RCC 7860 (cell line): Measurements from ENCODE around the gene TCTN1.
"Not testable (repeated sequence)": the region's sequence is repeated elsewhere in the genome, so short reads cannot be mapped to it uniquely, and the experiment has no call there.

Source experiments
- DNase-seq: peaks from one replicate; pipeline ENCODE4 v3.0.0-alpha.2; 2015; ENCODE audit warnings: low spot score
- FAIRE-seq: peaks from 2 replicates; lab custom pipeline; 2012; peaks lifted over from hg19 to GRCh38; lab: Jason Lieb, UNC

Gene TCTN1

DNA sequence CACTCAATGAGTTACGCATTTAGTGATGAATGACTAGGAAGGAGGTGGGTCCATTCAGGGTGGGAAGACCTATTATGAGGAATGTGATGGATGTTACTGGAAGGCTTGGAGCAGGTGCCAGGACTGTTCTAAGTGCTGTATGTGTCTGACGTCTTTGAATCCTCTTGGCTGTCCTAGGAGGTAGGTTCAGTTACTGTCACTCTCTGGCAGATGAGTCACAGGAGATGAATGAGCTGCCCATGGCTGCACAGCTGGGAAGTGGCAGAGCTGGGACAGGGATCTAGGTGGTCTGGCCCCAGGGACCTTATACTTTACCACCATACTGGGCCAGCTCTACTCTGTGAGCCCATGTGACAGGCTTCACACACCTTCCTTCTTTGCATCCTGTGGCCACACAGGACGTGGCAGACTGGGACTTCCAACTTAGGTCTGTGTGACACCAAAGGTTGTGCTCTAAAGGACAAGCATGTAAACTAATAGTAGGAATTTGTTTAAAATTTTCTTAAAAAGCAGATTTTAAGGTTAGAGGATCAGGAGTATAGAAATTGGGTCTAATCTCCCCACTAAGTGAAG lies 24.0 kb downstream of the TCTN1 start:
- FAIRE-seq (no peak), DNase-seq (no peak)

DNA sequence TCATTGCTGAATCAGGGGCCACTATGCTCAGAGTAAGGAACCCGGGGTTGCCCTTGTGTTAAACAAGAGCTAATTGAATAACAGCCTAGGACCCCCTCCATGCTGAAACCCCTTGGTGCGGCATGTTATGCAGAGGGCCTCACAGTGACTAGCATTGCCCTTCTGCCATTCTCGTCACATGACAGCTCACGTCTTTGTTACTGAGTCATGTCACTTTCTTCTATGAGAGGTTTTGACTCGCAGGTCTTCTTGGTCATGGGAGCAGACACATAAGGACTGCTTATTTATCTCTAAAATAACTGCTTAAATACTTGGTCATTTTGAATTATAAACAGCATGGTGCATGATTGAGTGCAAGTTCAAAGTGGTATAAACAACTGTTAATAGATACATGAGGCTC lies 24.9 kb downstream of the TCTN1 start:
- FAIRE-seq (no peak), DNase-seq (no peak)

DNA sequence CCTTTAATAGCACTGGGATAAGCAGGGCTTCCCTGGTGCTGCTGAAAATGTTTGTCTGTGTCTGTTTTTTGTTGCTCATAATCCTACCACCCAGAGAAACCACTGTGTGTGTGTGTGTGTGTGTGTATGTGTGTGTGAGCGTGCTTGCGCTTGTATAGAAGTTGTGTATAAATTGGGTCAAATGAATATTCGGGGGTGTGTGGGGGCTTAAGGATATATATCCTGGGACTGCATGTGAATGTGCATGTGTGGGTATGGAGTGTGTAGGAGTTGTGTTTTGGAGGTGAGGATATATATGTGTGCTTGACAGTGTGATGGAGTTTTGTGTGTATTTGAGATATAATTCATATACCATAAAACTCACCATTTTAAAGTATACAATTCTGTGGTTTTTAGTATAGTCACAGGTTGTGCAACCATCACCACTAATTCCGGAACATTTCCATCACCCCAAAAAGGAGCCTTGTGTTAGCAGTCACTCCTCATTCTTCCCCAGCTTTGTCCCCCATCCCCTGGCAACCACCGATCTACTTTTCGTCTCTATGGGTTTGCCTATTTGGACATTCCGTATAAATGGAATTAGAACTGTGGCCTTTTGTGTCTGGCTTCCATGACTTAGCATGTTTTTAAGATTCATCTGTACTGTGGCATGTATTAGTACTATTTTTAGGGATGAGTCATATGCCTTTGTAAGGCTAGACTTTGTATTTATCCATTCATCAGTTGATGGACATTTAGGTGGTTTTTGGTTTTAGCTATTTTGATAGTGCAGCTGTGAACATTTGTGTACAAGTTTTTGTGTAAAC lies 25.6 kb downstream of the TCTN1 start:
- no peak for FAIRE-seq
- DNase-seq, result no peak

DNA sequence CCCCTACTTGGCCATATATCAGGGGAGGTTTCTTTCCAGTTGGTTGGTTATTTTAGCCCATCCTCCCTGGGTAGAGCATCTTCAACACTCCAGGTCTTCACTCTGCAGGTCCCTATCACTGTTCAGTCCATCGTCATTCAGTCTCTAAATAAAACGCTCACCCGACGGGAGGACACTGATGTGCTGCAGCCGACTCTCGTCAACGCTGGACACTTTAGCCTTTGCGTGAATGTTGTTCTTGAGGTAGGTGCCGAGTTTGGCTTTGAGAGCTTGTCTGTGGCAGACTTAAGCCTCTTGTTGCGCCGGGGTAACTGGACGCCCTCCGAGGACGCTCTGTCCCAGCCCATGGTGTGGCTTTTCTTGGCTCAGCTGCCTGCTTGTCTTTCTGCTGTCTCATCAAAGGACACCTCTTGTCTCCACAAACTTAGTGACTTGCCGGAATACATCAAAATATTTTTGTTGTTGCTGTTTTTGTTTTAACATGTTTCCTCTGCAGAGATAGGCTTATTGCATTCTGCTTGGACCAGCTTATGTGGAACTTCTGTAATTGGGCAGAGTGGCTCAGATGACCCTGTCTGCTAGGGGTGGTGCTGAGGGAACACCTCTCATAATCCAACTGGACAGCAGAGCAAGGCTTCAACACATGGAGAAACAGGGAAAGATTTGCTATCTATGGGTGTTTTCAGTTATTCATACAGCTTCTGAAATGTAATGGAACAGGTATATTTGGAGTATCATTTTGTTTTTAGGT lies 26.5 kb downstream of the TCTN1 start:
- DNase-seq (no peak), FAIRE-seq (no peak)

DNA sequence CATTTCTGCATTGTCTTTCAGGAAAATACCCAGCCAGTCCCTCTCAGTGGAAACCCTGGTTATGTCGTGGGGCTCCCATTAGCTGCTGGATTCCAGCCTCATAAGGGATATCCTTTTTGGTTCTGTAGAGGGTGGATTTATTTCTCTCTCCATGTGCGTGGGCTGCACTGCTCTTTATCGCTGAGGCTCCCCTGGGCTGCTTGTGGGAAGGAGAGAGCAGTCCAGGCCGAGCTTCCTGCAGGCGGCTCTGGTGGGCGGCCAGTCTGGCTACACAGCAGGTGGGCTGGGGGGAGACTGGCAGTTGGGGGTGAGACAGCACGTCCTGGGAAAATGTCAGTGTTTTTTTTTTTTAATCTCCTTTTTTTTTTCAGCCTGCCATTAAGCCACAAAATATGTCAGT lies 27.6 kb downstream of the TCTN1 start:
- DNase-seq, result no peak
- no peak for FAIRE-seq

DNA sequence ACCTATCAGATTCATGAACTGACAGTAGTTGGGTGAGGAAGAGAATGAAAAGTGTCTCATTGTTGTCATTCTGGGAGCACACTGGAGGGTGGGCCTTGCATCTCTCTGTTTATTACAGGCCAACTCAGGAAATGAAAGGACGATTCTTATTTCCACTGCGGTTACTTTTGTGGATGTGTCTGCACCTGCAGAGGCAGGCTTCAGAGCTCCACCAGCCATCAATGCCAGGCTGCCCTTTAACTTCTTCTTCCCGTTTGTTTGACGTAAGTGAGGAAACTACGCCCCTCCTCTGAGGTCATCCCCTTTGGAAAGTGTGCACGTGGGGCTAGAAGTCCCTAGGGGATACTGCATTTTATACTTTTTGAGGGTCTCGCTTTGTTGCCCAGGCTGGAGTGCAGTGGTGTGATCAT lies 33.7 kb downstream of the TCTN1 start:
- DNase-seq (no peak), FAIRE-seq (no peak)

DNA sequence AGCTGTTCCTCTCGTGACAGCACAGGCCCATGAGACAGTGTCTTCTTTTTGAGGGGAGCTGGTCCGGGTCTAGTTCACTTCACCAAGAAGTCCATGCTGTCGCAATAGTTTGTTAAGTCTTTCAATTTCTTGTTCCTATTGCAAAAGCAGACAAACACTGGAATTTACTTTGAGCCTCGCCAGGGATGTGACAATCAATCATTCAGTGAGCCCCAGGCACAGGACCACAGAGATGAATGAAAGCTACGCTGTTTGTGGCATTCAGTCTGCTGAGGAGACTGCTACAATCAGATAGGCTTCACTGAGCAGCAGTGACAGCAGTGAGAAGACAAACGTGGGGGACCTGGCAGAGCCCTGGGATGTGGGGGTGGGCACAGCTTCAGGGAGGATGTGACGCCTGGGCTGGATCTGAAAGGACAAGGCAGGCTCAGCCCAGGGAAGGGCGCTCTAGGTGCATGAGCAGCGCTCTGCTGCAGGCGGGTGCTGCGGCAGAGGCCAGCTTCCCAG lies 35.5 kb downstream of the TCTN1 start:
- DNase-seq, result no peak
- no peak for FAIRE-seq

DNA sequence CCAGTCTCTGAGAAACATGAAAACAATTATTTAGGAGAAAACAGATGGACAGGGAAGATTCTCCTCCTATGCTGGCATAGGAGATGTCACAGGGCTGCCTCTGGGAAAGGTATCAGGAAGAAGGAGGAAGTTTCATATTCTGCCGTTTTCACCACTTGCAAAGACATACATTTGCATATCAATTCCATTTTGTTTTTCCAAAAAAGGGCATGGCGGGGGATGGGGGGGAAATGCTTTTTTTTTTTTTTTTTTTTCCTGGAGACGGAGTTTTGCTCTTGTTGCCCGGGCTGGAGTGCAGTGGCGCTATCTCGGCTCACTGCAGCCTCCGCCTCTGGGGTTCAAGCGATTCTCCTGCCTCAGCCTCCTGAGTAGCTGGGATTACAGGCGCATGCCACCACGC lies 40.3 kb downstream of the TCTN1 start:
- not testable (repeated sequence) for DNase-seq, FAIRE-seq

DNA sequence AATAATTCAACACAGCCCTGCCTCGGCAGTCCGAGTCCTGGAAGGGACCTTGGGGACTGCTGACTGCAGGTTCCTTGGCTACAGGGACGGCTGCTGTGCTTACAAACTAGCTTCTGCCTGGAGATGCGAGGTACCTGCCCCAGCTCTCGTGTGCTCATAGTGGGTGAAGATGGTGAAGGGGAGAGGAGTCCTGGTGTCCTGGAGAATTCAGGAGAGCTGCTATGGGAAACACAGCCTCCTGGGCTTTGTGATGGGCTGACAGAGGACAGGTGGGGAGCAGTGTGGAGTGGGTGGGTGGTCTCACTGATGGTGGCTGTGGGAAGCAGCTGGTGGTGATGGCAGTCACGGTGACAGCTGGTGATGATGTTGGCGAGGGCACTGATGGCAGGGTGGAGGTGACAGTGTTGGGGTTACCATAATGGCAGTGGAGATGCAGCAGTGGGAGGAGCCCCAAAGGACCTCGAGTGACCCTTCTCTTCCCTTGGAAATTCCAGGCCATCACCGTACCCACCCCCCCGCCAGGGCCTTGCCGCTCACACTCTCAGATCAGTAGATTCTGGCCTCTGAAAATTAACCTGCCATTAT lies 42.2 kb downstream of the TCTN1 start:
- FAIRE-seq, result no peak
- no peak for DNase-seq

DNA sequence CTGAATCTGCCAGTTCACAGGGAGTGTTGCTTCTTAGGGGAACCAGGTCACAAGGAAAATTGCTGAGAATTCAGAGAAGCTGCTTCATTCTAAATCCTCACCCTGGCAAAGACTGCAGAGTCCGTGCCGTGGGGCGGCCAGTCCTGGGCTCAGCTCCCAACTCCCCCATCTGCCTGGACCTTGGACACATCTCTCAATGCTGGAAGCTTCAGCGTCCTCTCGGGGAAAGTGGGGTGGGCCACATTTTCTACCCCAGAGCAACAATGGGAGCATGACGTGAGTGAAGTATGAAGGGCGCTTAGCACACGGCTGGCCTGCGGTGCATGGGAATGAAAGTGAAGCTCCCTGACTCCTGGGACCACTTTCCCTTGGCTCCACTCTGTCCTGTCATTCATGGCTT lies 43.8 kb downstream of the TCTN1 start:
- no peak for DNase-seq
- no peak for FAIRE-seq

DNA sequence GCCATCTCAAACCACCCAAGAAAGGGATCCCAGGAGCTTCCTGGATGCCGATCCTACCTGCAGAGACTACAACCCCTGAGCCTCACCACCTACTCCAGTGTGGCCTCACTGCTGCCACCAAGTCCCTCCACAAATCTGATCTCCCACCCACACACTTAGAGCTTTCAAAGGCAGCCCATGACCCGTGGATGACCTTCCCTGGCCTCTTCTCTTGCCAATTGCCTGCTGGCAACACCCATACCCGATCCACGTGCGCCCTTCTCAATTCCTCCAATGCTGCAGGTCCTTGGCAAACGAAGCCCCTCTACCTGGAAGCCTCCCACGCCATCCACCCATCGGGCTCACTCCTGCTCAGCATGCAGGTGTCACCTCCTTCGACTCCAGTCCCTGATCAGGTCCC lies 44.3 kb downstream of the TCTN1 start:
- DNase-seq (no peak), FAIRE-seq (no peak)

DNA sequence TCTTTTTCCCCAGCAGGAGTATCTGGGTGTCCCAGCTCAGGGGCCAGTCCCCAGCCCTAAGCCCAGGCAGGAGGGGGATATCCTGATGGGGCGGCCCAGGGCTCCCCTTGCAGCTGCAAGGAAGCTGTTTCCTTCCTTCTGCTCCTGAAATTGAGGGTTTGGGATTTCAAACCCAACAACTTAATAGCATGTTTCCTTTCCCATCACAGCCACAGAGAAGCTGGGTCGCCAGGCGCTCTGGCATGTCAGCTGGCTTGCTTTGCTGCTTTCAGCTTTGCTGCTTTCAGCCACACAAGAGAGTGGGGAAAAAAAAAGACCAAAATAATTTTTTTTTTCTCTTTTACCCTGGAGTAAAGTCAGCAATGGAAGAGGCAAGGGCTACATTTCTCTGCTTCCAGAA lies 44.9 kb downstream of the TCTN1 start:
- DNase-seq (no peak), FAIRE-seq (no peak)

DNA sequence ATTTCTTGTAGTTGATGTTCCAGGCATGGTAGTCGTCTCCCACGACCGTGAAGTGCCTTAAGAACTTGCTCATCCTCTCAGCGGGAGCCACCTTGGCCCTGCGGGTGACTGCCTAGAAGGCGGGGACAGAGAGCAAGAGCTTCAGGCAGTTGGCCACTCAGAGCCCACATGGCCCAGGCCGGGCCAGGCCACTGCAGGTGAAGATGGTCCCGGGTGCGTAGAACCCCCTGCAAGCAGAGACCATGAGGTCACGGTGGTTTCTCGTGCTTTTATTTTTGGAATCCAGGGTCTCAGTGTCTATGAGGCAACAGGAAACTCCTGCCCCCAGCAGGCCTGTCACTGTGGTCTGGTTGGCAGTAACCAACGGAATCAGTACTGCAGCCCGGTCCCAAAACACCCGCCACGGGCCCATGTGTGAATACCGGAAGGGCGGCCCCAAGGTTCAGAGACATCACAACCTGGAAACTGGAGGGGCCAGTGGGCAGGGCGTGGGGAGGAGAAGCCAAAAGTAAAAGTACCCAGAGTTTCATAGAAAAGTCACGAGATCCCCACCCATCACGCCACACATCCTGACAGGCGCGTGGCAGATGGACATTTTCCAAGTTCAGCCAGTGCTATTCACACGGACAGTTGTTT lies 47.5 kb downstream of the TCTN1 start:
- FAIRE-seq (no peak), DNase-seq (no peak)

DNA sequence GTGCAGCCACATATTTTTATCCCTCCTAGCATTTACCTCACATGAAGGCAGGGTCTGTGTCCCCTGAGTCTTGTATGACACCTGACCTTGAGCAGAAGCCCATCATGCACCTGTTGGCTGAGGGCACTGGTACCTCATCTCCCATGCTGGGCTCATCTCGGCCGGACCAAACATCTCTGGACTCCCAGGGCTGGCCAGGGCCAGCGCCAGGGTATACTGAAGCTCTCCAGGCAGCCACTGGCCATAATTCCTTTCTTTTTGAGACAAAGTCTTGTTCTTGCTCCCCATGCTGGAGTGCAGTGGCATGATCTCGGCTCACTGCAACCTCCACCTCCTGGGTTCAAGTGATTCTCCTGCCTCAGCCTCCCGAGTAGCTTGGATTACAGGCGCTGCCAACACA lies 53.0 kb downstream of the TCTN1 start:
- FAIRE-seq (no peak), DNase-seq (no peak)

DNA sequence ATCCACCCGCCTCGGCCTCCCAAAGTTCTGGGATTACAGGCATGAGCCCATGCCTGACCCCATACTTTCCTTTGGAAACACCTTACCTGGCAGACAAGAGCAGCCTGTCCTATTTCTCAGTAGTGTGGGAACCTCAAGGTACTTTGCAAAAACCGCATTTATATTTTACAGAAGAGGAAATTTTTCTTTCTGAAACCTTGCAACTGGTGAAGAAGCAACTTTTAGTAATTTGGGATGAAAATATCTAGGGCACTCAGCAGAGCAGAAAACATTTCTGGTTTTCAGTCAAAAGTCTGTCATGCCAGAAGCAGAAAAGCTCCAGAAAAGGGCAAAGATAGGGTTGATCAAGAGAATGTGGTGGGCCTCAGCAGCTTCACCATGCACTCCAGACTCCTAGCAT lies 53.7 kb downstream of the TCTN1 start:
- DNase-seq, result no peak
- FAIRE-seq, result no peak

DNA sequence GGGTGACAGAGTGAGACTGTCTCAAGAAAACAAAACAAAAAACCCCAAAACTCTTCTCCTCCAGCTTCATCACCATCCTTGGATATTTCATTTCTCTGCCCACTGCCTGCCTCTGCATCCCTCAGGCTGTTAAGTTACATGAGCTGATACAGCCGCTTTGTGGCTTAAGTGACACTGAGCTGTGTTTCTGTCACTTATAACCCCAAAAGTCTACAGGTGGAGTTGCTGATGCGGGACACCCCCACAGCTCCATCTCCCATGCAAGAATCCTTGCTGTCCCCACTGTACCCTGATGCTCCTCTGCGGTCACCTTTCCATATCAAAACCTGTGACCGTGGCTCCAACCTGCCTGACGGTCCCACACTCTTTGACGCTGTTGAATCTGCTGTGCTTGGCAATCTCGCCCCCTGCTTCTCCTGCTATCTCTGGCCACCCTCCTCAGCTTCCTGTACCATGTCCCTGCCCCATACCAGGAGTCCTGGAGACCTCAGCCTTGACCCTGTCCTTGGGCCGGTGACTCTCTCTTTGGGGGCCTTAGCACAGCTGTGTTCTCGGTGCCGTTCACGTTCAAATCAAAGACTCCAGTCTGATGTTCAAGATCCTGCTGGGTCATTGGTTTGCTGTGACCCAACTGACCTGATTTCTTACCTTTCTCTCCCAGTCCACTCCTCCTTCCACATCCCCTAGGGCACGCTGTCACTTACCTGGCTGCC lies 54.7 kb downstream of the TCTN1 start:
- FAIRE-seq (no peak), DNase-seq (no peak)

DNA sequence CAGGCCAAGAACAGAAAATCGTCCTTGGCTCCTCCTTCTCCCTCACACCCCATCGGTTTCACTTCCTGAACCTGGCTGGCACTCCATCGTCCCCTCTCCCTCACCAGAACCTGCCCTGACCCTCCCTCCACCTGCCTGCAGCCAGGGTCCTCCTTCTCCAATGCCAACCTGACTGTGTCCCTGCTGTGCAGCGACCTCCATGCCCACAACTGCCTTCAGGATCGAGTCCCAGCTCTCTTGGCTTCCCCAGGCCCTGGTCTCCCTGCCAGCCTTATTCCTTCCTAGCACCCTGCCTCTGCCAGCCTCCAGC lies 55.2 kb downstream of the TCTN1 start:
- DNase-seq (no peak), FAIRE-seq (no peak)

DNA sequence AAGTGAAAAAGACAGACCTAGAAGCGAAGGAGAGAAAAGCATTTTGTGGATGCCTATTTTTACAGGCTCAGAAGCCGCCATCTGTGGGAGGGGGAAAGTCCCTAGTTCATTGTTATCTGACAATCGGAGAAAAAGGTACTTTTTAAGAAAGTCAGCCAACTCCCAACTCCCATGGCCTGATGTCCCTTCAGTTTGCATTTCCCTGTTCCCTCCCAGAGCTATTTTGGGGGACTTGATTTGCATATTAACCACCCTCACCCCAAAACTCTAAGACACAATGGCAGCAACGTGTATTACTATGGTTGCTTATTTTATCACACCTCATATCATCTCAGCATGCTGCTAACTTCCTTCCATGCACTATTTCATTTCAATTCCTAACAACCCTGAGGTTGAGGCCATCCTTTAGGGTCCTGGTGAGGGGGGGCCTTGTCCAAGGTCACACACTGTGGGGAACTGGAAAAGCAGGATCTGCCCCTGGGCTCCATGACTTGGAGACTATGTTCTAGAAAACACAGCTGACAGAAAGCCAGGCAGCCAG lies 56.3 kb downstream of the TCTN1 start:
- DNase-seq (no peak), FAIRE-seq (no peak)

DNA sequence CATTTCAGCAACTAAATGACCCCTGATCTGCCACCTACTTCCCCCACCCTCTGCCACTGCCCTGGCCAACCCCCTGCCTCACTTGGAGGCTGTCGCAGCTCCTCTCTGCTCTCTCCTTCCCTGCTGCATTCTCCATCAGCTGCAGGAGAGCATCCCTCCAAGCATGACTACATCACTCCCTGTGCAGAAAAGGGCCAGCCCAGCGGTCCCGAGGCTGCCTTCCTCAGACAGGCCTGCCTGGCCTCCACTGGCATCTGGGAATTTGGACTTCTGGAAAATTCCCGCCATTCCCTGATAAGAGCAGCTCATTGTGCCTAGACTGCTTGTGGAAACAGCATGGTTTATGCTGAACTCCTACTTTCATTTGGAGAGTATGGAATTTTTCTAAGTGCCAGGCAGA lies 62.2 kb downstream of the TCTN1 start:
- DNase-seq (no peak), FAIRE-seq (no peak)

DNA sequence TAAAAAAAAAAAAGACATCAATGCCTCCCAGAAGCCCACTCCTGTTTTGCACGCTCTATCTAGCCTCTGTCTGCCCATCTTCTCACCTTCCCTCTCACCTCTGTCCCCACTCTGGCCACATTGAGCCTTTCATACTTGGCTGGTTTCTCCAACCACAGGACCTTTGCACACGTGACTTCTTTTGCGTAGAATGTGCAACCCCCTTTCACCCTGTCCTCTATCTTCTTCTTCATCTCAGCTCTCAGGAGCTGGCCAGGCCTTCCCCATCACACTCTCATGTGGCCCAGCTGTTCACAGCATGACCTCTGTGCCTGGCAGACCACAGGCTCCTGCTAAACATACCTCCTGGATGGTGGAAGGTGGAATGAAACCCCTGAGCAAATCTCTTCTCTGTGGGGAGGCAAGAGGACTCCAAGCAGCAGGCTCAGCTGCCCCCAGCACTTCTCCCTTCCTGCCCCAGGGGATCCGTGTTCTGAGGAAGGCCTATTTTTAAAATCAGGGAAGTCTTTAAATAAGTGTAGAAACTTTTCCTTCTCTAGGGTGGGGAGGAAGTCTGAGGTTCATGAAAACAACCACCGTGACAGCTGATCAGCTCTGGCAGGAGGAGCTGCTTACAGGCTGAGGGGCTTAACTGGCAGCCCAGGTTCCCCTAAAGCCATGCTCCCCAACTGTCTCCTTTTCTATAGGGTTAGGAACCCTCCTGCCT lies 63.4 kb downstream of the TCTN1 start:
- DNase-seq (no peak), FAIRE-seq (no peak)
